Measurements from ENCODE around the gene MS4A4E. TPM values are rescaled to one million over a fixed set of nuclear protein-coding genes. Genes with fewer than 3 reads are reported as not detected.
"Not testable (repeated sequence)": the region's sequence is repeated elsewhere in the genome, so short reads cannot be mapped to it uniquely, and the experiment has no call there.

The MS4A4E gene
- total RNA-seq, 1 donor from 2014 or later = not detected

- H3K9me3 Mint-ChIP-seq = no peaks in the 10 kb centered on the region
- H3K36me3 Mint-ChIP-seq = no peaks in the 10 kb centered on the region
- no peak for DNase-seq (ENCODE audit: extremely low spot score, unreplicated experiment)
- TF ChIP-seq, protein P1, sequence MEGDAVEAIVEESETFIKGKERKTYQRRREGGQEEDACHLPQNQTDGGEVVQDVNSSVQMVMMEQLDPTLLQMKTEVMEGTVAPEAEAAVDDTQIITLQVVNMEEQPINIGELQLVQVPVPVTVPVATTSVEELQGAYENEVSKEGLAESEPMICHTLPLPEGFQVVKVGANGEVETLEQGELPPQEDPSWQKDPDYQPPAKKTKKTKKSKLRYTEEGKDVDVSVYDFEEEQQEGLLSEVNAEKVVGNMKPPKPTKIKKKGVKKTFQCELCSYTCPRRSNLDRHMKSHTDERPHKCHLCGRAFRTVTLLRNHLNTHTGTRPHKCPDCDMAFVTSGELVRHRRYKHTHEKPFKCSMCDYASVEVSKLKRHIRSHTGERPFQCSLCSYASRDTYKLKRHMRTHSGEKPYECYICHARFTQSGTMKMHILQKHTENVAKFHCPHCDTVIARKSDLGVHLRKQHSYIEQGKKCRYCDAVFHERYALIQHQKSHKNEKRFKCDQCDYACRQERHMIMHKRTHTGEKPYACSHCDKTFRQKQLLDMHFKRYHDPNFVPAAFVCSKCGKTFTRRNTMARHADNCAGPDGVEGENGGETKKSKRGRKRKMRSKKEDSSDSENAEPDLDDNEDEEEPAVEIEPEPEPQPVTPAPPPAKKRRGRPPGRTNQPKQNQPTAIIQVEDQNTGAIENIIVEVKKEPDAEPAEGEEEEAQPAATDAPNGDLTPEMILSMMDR (conservative IDR thresholded peaks at IDR 0.05) = no peak
- H3K4me1 Mint-ChIP-seq (ENCODE audit: unreplicated experiment) = no peaks in the 10 kb centered on the region
- H3K27ac Mint-ChIP-seq = no peak overlapping the region
- H3K4me3 Mint-ChIP-seq = no peak overlapping the region
- H3K27me3 Mint-ChIP-seq = no peaks in the 10 kb centered on the region
These were observed 83.1 kb downstream of the MS4A4E start for GRCh38 chr11:60159868-60160267.

DNA sequence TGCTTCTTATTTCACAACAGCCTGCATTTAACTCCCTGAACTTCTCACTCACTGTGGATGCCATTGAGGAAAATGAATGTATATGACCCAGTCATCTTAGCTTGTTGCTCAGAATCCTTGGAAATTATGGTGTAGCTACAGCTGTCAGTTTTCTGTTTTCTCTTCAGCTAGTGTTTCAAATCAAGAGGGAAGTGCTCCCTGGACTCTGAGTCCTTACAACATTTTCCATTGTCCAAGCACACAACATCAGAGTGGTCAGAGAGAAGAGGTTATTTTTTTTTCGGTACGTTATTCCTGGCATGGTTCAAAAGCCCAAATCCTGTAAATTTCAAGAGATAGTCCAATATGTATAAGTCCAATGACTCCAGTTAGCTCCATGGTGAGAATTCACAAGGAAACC lies 83.7 kb downstream of the MS4A4E start:
- Mint-ChIP-seq H3K4me1 (ENCODE audit: unreplicated experiment) (no peaks in the 10 kb centered on the region), H3K27ac (no peak overlapping the region), H3K36me3 (no peaks in the 10 kb centered on the region), H3K27me3 (no peaks in the 10 kb centered on the region), H3K9me3 (no peaks in the 10 kb centered on the region), H3K4me3 (no peak overlapping the region)
- TF ChIP-seq, protein P1 (conservative IDR thresholded peaks at IDR 0.05) = no peak
- DNase-seq (ENCODE audit: extremely low spot score, unreplicated experiment) = no peak

DNA sequence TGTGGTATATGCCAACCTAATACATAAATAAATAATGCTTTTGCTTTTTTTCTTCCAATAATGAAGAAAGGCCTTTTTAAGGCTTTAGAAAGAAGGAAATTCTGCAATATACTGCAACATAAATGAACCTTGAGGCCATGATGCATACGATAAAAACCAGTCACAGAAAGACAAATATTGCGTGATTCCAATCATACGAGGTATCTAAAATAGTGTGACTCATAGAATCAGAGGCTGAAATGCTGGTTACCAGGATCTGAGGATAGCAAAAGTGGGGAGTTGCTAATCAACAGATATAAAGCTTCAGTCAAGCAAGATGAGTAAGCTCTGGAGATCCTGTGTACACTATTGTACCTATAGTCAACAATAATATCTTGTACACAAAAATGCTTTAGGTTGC lies 84.3 kb downstream of the MS4A4E start:
- no peaks in the 10 kb centered on the region for H3K4me1 Mint-ChIP-seq (ENCODE audit: unreplicated experiment)
- no peak overlapping the region for H3K4me3 Mint-ChIP-seq
- no peaks in the 10 kb centered on the region for H3K36me3 Mint-ChIP-seq
- H3K9me3 Mint-ChIP-seq = no peaks in the 10 kb centered on the region
- H3K27ac Mint-ChIP-seq = no peak overlapping the region
- no peak for DNase-seq (ENCODE audit: extremely low spot score, unreplicated experiment)
- TF ChIP-seq, protein P1 (conservative IDR thresholded peaks at IDR 0.05) = no peak
- no peaks in the 10 kb centered on the region for H3K27me3 Mint-ChIP-seq

DNA sequence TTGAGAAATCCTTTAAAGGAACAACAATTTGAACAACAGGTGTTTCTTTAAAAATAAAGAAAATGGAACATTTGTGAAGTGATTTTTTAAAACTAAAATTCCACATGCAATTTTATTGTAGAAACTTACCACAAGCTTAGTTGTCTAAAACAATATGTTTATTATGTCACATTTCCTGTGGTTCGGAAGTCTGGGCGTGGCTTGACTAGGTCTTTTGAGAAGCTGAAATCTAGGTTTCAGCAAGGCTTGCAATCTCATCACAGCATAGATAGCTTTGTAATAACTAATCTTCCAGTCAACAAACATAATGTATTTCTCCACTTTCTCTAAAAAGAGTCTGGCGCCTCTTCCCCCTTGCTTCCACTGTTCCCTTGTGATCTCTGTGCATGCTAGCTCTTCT lies 87.0 kb downstream of the MS4A4E start:
- TF ChIP-seq, protein P1 (conservative IDR thresholded peaks at IDR 0.05) = no peak

DNA sequence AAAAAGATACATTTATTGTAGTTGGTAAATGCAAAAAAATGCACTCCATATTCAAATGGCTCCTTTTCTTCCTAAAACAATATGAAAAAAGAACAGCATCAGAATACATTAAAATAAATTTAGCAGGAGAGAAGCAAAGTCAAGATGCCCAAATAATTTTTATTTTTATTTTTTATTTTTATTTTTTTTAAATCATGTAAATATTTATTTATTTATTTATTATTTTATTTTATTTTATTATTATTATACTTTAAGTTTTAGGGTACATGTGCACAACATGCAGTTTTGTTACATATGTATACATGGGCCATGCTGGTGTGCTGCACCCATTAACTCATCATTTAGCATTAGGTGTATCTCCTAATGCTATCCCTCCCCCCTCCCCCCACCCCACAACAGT lies 90.2 kb downstream of the MS4A4E start:
- H3K27me3 Mint-ChIP-seq; DNase-seq (ENCODE audit: extremely low spot score, unreplicated experiment); H3K9me3 Mint-ChIP-seq; H3K27ac Mint-ChIP-seq; H3K4me1 Mint-ChIP-seq (ENCODE audit: unreplicated experiment); H3K4me3 Mint-ChIP-seq; H3K36me3 Mint-ChIP-seq: not testable (repeated sequence)

More for the DNA sequence above, 87.0 kb downstream of the MS4A4E start:
- no peaks in the 10 kb centered on the region for H3K36me3 Mint-ChIP-seq
- no peak for DNase-seq (ENCODE audit: extremely low spot score, unreplicated experiment)
- no peaks in the 10 kb centered on the region for H3K9me3 Mint-ChIP-seq
- H3K4me3 Mint-ChIP-seq = no peak overlapping the region
- H3K4me1 Mint-ChIP-seq (ENCODE audit: unreplicated experiment) = no peaks in the 10 kb centered on the region
- H3K27ac Mint-ChIP-seq = no peak overlapping the region
- no peaks in the 10 kb centered on the region for H3K27me3 Mint-ChIP-seq

DNA sequence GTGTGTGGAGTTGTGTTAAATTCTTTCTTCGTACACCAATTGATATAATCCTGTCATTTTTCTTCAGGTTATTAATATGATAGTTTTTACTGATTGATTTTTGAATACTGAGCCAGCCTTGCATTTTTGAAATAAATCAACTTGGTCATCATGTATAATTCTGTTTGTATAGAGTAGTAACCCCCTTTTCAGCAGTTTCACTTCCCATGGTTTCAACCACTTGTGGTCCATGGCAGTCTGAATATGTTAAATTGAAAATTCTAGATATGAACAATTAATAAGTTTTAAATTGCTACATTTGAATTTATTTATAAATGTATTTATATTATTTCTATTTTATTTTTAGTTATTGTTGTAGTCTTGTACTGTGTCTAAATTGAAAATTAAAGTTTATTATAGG lies 92.7 kb downstream of the MS4A4E start:
- H3K9me3 Mint-ChIP-seq = no peaks in the 10 kb centered on the region

More for the DNA sequence above, 92.7 kb downstream of the MS4A4E start:
- TF ChIP-seq, protein P1 (conservative IDR thresholded peaks at IDR 0.05) = no peak
- no peak for DNase-seq (ENCODE audit: extremely low spot score, unreplicated experiment)
- no peaks in the 10 kb centered on the region for H3K4me1 Mint-ChIP-seq (ENCODE audit: unreplicated experiment)
- H3K4me3 Mint-ChIP-seq = no peak overlapping the region
- no peaks in the 10 kb centered on the region for H3K27me3 Mint-ChIP-seq
- H3K36me3 Mint-ChIP-seq = no peaks in the 10 kb centered on the region
- H3K27ac Mint-ChIP-seq = no peak overlapping the region

Small RNAs within 50 kb of the gene (microRNA-seq; reads per million reads assigned to microRNA genes)
- gene MIR6503 = not detected

Other genes starting within 250 kb of the MS4A4E start
- gene OOSP4B, start 226.0 kb downstream of the MS4A4E start, total RNA-seq (ENCODE audit: low replicate concordance) = not detected in 2 replicates
- not detected in 2 replicates for gene OOSP2, start 202.7 kb downstream of the MS4A4E start, total RNA-seq (ENCODE audit: low replicate concordance)
- gene MS4A3, start 186.5 kb downstream of the MS4A4E start, total RNA-seq (ENCODE audit: low replicate concordance) = not detected in 2 replicates
- gene MS4A2, start 154.5 kb downstream of the MS4A4E start, total RNA-seq (ENCODE audit: low replicate concordance) = not detected in 2 replicates
- 4.2 TPM in 1 of 2 replicates, not detected in the other for gene MS4A6A, start 60.1 kb downstream of the MS4A4E start, total RNA-seq (ENCODE audit: low replicate concordance)
- not detected in 2 replicates for gene MS4A4A, start 37.5 kb upstream of the MS4A4E start, total RNA-seq (ENCODE audit: low replicate concordance)
- not detected in 2 replicates for gene MS4A6E, start 84.1 kb upstream of the MS4A4E start, total RNA-seq (ENCODE audit: low replicate concordance)
- gene MS4A7, start 135.4 kb upstream of the MS4A4E start, total RNA-seq (ENCODE audit: low replicate concordance) = not detected in 2 replicates
- not detected in 2 replicates for gene MS4A14, start 153.3 kb upstream of the MS4A4E start, total RNA-seq (ENCODE audit: low replicate concordance)
- gene MS4A5, start 186.4 kb upstream of the MS4A4E start, total RNA-seq (ENCODE audit: low replicate concordance) = not detected in 2 replicates
- gene MS4A1, start 212.7 kb upstream of the MS4A4E start, total RNA-seq (ENCODE audit: low replicate concordance) = not detected in 2 replicates
- gene MS4A12, start 249.6 kb upstream of the MS4A4E start, total RNA-seq (ENCODE audit: low replicate concordance) = not detected in 2 replicates